ENCODE results near the gene PCDHB7. TPM values are rescaled to one million over a fixed set of nuclear protein-coding genes. Genes with fewer than 3 reads are reported as not detected.
"Not testable (repeated sequence)": the region's sequence is repeated elsewhere in the genome, so short reads cannot be mapped to it uniquely, and the experiment has no call there.

PCDHB7 gene
- total and polyA plus RNA-seq, 7 donors: 0.08 to 0.59 (median 0.19) TPM

DNA sequence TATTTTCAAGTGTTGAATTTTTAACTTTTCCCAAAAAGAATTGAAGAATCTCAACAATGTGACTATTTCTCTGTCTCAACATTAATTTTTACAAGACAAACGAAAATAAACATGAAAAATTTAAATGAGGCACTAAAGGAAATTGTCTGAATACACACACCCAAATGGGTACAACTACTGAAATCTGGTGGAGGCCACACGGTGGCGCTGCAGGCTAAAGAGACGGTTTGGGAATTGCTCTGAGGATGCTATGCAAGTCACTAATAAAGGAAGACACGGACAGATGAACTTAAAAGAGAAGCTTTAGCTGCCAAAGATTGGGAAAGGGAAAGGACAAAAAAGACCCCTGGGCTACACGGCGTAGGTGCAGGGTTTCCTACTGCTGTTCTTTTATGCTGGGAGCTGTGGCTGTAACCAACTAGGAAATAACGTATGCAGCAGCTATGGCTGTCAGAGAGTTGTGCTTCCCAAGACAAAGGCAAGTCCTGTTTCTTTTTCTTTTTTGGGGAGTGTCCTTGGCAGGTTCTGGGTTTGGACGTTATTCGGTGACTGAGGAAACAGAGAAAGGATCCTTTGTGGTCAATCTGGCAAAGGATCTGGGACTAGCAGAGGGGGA is 19.8 kb downstream of the PCDHB7 start, which contains the start of gene PCDHB10:
Gene PCDHB10 (plus strand): TSS at position 244 of the 616 bp plus-strand sequence. CDS start 200 bp downstream, at position 444.
- Histone ChIP-seq H3K27me3 (ENCODE audit: insufficient read depth in 3 of 3, low read length in 2 of 3) (peaks cover 0 to 13% (median 5%) of the 10 kb centered on the region in 3 donors), H3K27ac (no peak within 1 kb of the TSS), H3K4me3 (no peak within 1 kb of the TSS), H3K36me3 (ENCODE audit: insufficient read depth in 1 of 2, low read depth in 1 of 2) (no peaks in the 10 kb centered on the region), H3K9me3 (peaks cover 22% of the 10 kb centered on the region), H3K4me1 (no peaks in the 10 kb centered on the region)
- no peak for ATAC-seq
- 4 to 6% (median 6%) methylated on average over 8 to 10 of the region's 10 CpGs for WGBS, 3 donors
- DNase-seq: no peak
- intact Hi-C loops (cut with DNase I): no loop called here
- peak; percentile 34 for TF ChIP-seq CTCF (IDR thresholded peaks at IDR 0.05)

GRCh38 chr5:141194332-141194731 is 21.9 kb downstream of the PCDHB7 start:
- DNase-seq; H3K27ac ChIP-seq; ATAC-seq; H3K4me1 ChIP-seq; intact Hi-C loops (cut with DNase I); H3K4me3 ChIP-seq; H3K36me3 ChIP-seq (ENCODE audit: insufficient read depth in 1 of 2, low read depth in 1 of 2): not testable (repeated sequence)
- Histone ChIP-seq H3K27me3 (ENCODE audit: insufficient read depth in 3 of 3, low read length in 2 of 3) (peaks cover 0 to 13% (median 5%) of the 10 kb centered on the region in 3 donors), H3K9me3 (peaks cover 28% of the 10 kb centered on the region)
- WGBS, 3 donors: 0 to 32% (median 26%) methylated on average over 2 to 29 of the region's 37 CpGs

GRCh38 chr5:141196363-141196762 is 23.9 kb downstream of the PCDHB7 start:
- 23 to 35% (median 35%) methylated on average over 3 of the region's 3 CpGs for WGBS, 3 donors
- intact Hi-C loops (cut with DNase I): no loop called here
- no peak for TF ChIP-seq CTCF (IDR thresholded peaks at IDR 0.05)
- DNase-seq (no peak), ATAC-seq (no peak)
- Histone ChIP-seq H3K36me3 (ENCODE audit: insufficient read depth in 1 of 2, low read depth in 1 of 2) (no peaks in the 10 kb centered on the region), H3K4me1 (no peaks in the 10 kb centered on the region), H3K9me3 (peaks cover 32% of the 10 kb centered on the region), H3K4me3 (no peak overlapping the region), H3K27ac (no peak overlapping the region), H3K27me3 (ENCODE audit: insufficient read depth in 3 of 3, low read length in 2 of 3) (peaks cover 0 to 8% (median 7%) of the 10 kb centered on the region in 3 donors)

GRCh38 chr5:141199359-141200235 is 27.2 kb downstream of the PCDHB7 start, which contains the start of gene PCDHB11:
Gene PCDHB11 (plus strand): TSS chr5:141199627. CDS start chr5:141199775, 148 bp downstream.
- ATAC-seq: peak in 1 of 4 donors; percentile 33
- Histone ChIP-seq H3K9me3 (peaks cover 32% of the 10 kb centered on the region), H3K4me1 (no peaks in the 10 kb centered on the region), H3K27me3 (ENCODE audit: insufficient read depth in 3 of 3, low read length in 2 of 3) (peaks cover 0 to 4% (median 0%) of the 10 kb centered on the region in 3 donors), H3K4me3 (peak within 1 kb of the TSS; percentile 29), H3K36me3 (ENCODE audit: insufficient read depth in 1 of 2, low read depth in 1 of 2) (no peaks in the 10 kb centered on the region), H3K27ac (no peak within 1 kb of the TSS)
- 22 to 33% (median 33%) methylated on average over 21 of the region's 21 CpGs for WGBS, 3 donors
- no peak for DNase-seq
- TF ChIP-seq CTCF (IDR thresholded peaks at IDR 0.05): peak; percentile 24
- intact Hi-C loops (cut with DNase I): no loop called here

DNA sequence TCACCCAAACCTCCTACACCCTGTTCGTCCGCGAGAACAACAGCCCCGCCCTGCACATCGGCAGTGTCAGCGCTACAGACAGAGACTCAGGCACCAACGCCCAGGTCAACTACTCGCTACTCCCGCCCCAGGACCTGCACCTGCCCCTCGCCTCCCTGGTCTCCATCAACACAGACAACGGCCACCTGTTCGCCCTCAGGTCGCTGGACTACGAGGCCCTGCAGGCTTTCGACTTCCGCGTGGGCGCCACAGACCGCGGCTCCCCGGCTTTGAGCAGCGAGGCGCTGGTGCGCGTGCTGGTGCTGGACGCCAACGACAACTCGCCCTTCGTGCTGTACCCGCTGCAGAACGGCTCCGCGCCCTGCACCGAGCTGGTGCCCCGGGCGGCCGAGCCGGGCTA is 28.7 kb downstream of the PCDHB7 start:
- DNase-seq; H3K36me3 ChIP-seq (ENCODE audit: insufficient read depth in 1 of 2, low read depth in 1 of 2); H3K27ac ChIP-seq; intact Hi-C loops (cut with DNase I); H3K4me3 ChIP-seq; H3K4me1 ChIP-seq; H3K27me3 ChIP-seq (ENCODE audit: insufficient read depth in 3 of 3, low read length in 2 of 3); ATAC-seq: not testable (repeated sequence)
- H3K9me3 ChIP-seq: peaks cover 32% of the 10 kb centered on the region
- WGBS, 3 donors: 31 to 33% (median 31%) methylated on average over 18 to 25 of the region's 38 CpGs

- not testable (repeated sequence) for DNase-seq
Observed at GRCh38 chr5:141201646-141202045, 29.2 kb downstream of the PCDHB7 start.

More at GRCh38 chr5:141201646-141202045, 29.2 kb downstream of the PCDHB7 start:
- H3K9me3 ChIP-seq: peaks cover 28% of the 10 kb centered on the region
- 30 to 40% (median 37%) methylated on average over 26 to 28 of the region's 35 CpGs for WGBS, 3 donors
- H3K27ac ChIP-seq; intact Hi-C loops (cut with DNase I); H3K36me3 ChIP-seq (ENCODE audit: insufficient read depth in 1 of 2, low read depth in 1 of 2); H3K4me1 ChIP-seq; H3K4me3 ChIP-seq; H3K27me3 ChIP-seq (ENCODE audit: insufficient read depth in 3 of 3, low read length in 2 of 3); ATAC-seq: not testable (repeated sequence)
